H1 (cell line): ENCODE results near the gene TNFRSF18. TPM values are rescaled to one million over a fixed set of nuclear protein-coding genes. Genes with fewer than 3 reads are reported as not detected.

Experiments
- CTCF ChIA-PET: fragments of 300-600 bp; sonication (Branson Sonifier 250); formaldehyde crosslinking; loops from one replicate; lab custom pipeline; 2021; ENCODE audit not compliant: partially characterized antibody; lab: Charles Lee
- POLR2A ChIA-PET: fragments of 300-600 bp; sonication (Branson Sonifier 250); formaldehyde crosslinking; loops from one replicate; lab custom pipeline; 2021; ENCODE audit warnings: inconsistent platforms; ENCODE audit not compliant: partially characterized antibody; lab: Charles Lee
- DNase-seq, 2 experiments: peaks; one replicate each; pipeline versions ENCODE4 v3.0.0 to v3.0.0-alpha.2; 2010 to 2022; ENCODE audit warnings: low spot score in 2 of 2, low read depth in 1 of 2, mixed read lengths in 1 of 2
- FAIRE-seq: peaks from 2 replicates; lab custom pipeline; 2011; peaks lifted over from hg19 to GRCh38; lab: Jason Lieb, UNC
- H2AFZ ChIP-seq: 2 replicates; pipeline ENCODE4 v1.8.1; 2012; ENCODE audit warnings: low read length, inconsistent platforms
- H2AK5ac ChIP-seq: 2 replicates; pipeline ENCODE4 v1.6.1; 2013; ENCODE audit warnings: low read depth, low read length
- H2BK120ac ChIP-seq: replicated peaks from 2 replicates; pipeline ENCODE3; 2013; ENCODE audit warnings: low read depth, low read length, inconsistent platforms
- H2BK12ac ChIP-seq: 2 replicates; pipeline ENCODE4 v1.6.1; 2013; ENCODE audit warnings: low read depth, low read length
- H2BK15ac ChIP-seq: 2 replicates; pipeline ENCODE4 v1.6.1; 2013; ENCODE audit warnings: low read length
- H2BK20ac ChIP-seq: 2 replicates; pipeline ENCODE4 v1.6.1; 2013; ENCODE audit warnings: low read length
- H2BK5ac ChIP-seq: 2 replicates; pipeline ENCODE4 v1.6.1; 2013; ENCODE audit warnings: low read depth, low read length
- H3K14ac ChIP-seq: 2 replicates; pipeline ENCODE4 v1.6.1; 2013; ENCODE audit warnings: inconsistent platforms; ENCODE audit not compliant: insufficient read length
- H3K18ac ChIP-seq: 2 replicates; pipeline ENCODE4 v1.6.1; 2013; ENCODE audit warnings: low read length; ENCODE audit errors: extremely low read depth
- H3K23ac ChIP-seq: 2 replicates; pipeline ENCODE4 v1.6.1; 2013; ENCODE audit warnings: inconsistent platforms; ENCODE audit not compliant: insufficient read length
- H3K23me2 ChIP-seq: 2 replicates; pipeline ENCODE4 v1.6.1; 2013; ENCODE audit warnings: low read depth, low read length
- H3K27ac ChIP-seq: 2 replicates; pipeline ENCODE4 v1.6.1; 2011; ENCODE audit warnings: low read depth, low read length, inconsistent platforms
- H3K27me3 ChIP-seq, 4 experiments: replicated peaks in 1 of 4; 1 replicate in 1 of 4; 2 replicates in 3 of 4; pipeline versions ENCODE4 v1.6.1 to v1.8.1; 2011 to 2013; ENCODE audit warnings: low read length in 3 of 4, mild to moderate bottlenecking in 3 of 4, inconsistent platforms in 2 of 4, mixed read lengths in 2 of 4, moderate library complexity in 1 of 4; ENCODE audit not compliant: control insufficient read depth in 3 of 4, insufficient read depth in 3 of 4; ENCODE audit errors: extremely low read depth in 1 of 4
- H3K36me3 ChIP-seq, 4 experiments: 2 replicates each; pipeline versions ENCODE4 v1.6.1 to v1.8.1; 2011 to 2013; ENCODE audit warnings: mild to moderate bottlenecking in 4 of 4, low read length in 3 of 4, moderate library complexity in 2 of 4, control low read depth in 1 of 4, inconsistent platforms in 1 of 4; ENCODE audit not compliant: insufficient read depth in 4 of 4, control insufficient read depth in 2 of 4
- H3K4ac ChIP-seq: replicated peaks from 2 replicates; pipeline ENCODE3; 2013; ENCODE audit warnings: low read length, low read depth, mixed read lengths, inconsistent platforms; ENCODE audit not compliant: insufficient read length
- H3K4me1 ChIP-seq, 4 experiments: replicated peaks in 1 of 4; 1 replicate in 1 of 4; 2 replicates in 3 of 4; pipeline versions ENCODE4 v1.6.1 to v1.8.1; 2011 to 2013; ENCODE audit warnings: low read length in 3 of 4, inconsistent platforms in 2 of 4, mixed read lengths in 1 of 4; ENCODE audit not compliant: insufficient read depth in 4 of 4, control insufficient read depth in 3 of 4
- H3K4me2 ChIP-seq, 2 experiments: 2 replicates each; pipeline versions ENCODE4 v1.6.1 to v1.8.1; 2011 to 2013; ENCODE audit warnings: low read depth in 2 of 2, low read length in 2 of 2, control low read depth in 1 of 2, inconsistent platforms in 1 of 2, mild to moderate bottlenecking in 1 of 2; ENCODE audit not compliant: insufficient read depth in 1 of 2
- H3K4me3 ChIP-seq, 4 experiments: fragments of 200-600, 300-600 bp in 1 of 4; sonication (generic), shearing (Covaris generic), sonication (Bioruptor Twin) in 1 of 4; 2 replicates each; pipeline versions ENCODE4 v1.5.1 to v1.8.1; 2011 to 2016; ENCODE audit warnings: low read length in 4 of 4, low read depth in 3 of 4, control low read depth in 2 of 4, inconsistent platforms in 2 of 4, mild to moderate bottlenecking in 2 of 4, mixed read lengths in 1 of 4, moderate library complexity in 1 of 4; ENCODE audit not compliant: insufficient read depth in 2 of 4; ENCODE audit errors: extremely low read depth in 1 of 4
- H3K56ac ChIP-seq: replicated peaks from 2 replicates; pipeline ENCODE3; 2013; ENCODE audit warnings: low read depth, mild to moderate bottlenecking, mixed read lengths, low read length, inconsistent platforms; ENCODE audit not compliant: insufficient read length
- H3K79me1 ChIP-seq: 2 replicates; pipeline ENCODE4 v1.6.1; 2013; ENCODE audit warnings: low read depth, low read length, control low read depth
- H3K79me2 ChIP-seq, 2 experiments: 2 replicates each; pipeline versions ENCODE4 v1.6.1 to v1.8.1; 2012 to 2013; ENCODE audit warnings: low read length in 2 of 2, mild to moderate bottlenecking in 2 of 2, inconsistent platforms in 1 of 2; ENCODE audit not compliant: insufficient read depth in 2 of 2, control insufficient read depth in 1 of 2
- H3K9ac ChIP-seq, 4 experiments: replicated peaks in 1 of 4; 1 replicate in 1 of 4; 2 replicates in 3 of 4; pipeline versions ENCODE4 v1.6.1 to v1.8.1; 2011 to 2013; ENCODE audit warnings: low read depth in 3 of 4, low read length in 3 of 4, control low read depth in 2 of 4, mild to moderate bottlenecking in 2 of 4, moderate library complexity in 2 of 4, inconsistent platforms in 1 of 4; ENCODE audit errors: extremely low read depth in 1 of 4
- H3K9me3 ChIP-seq, 2 experiments: 2 replicates each; pipeline versions ENCODE4 v1.6.1 to v1.8.1; 2012 to 2013; ENCODE audit warnings: mild to moderate bottlenecking in 2 of 2, moderate library complexity in 2 of 2, control low read depth in 1 of 2, inconsistent platforms in 1 of 2, low read depth in 1 of 2, low read length in 1 of 2, mixed read lengths in 1 of 2; ENCODE audit not compliant: insufficient read depth in 2 of 2
- H4K20me1 ChIP-seq, 2 experiments: replicated peaks in 1 of 2; 2 replicates each; pipeline versions ENCODE3 to v1.8.1; 2011 to 2013; ENCODE audit warnings: inconsistent platforms in 2 of 2, low read length in 2 of 2, mild to moderate bottlenecking in 1 of 2; ENCODE audit not compliant: insufficient read depth in 2 of 2, control insufficient read depth in 1 of 2
- H4K5ac ChIP-seq: 2 replicates; pipeline ENCODE4 v1.6.1; 2013; ENCODE audit warnings: low read length, low read depth, mixed read lengths, inconsistent platforms; ENCODE audit not compliant: insufficient read length
- H4K8ac ChIP-seq: 2 replicates; pipeline ENCODE4 v1.8.0; 2013; ENCODE audit warnings: mild to moderate bottlenecking, moderate library complexity, low read length, inconsistent platforms; ENCODE audit not compliant: insufficient read depth; ENCODE audit errors: extremely low read depth
- H4K91ac ChIP-seq: replicated peaks from 2 replicates; pipeline ENCODE3; 2013; ENCODE audit warnings: low read length, mixed read lengths, inconsistent platforms; ENCODE audit not compliant: insufficient read length
- EGR1 ChIP-seq: IDR thresholded peaks from 2 replicates; pipeline ENCODE4 v1.6.1; 2011; ENCODE audit warnings: low read depth, low read length, borderline replicate concordance
- GABPA ChIP-seq: IDR thresholded peaks from 2 replicates; pipeline ENCODE4 v1.6.1; 2011; ENCODE audit warnings: mild to moderate bottlenecking, low read length, moderate library complexity, borderline replicate concordance; ENCODE audit not compliant: insufficient read depth
- POLR2A ChIP-seq, 2 experiments: IDR thresholded peaks; 1 replicate in 1 of 2; 2 replicates in 1 of 2; pipeline ENCODE4 v1.6.1; 2011; ENCODE audit warnings: low read depth in 2 of 2, low read length in 2 of 2, mild to moderate bottlenecking in 2 of 2; ENCODE audit errors: control extremely low read depth in 1 of 2
- RXRA ChIP-seq: IDR thresholded peaks from 2 replicates; pipeline ENCODE4 v1.6.1; 2011; ENCODE audit warnings: low read depth, mild to moderate bottlenecking, low read length, moderate library complexity; ENCODE audit not compliant: insufficient read depth
- WGBS, 2 experiments: shearing (Covaris generic) in 1 of 2; methylation state at CpG; one replicate each; pipeline versions ENCODE4 v1.1.6 to v1.1.7; 2013 to 2015; ENCODE audit warnings: low lambda C conversion rate in 2 of 2, mixed read lengths in 2 of 2, inconsistent platforms in 1 of 2, low coverage in 1 of 2, missing lambda C conversion rate in 1 of 2; ENCODE audit not compliant: insufficient replicate concordance in 2 of 2, insufficient coverage in 1 of 2, insufficient read length in 1 of 2; ENCODE audit errors: extremely low coverage in 1 of 2, missing lambda C conversion rate in 1 of 2; 5-methylcytosine and 5-hydroxymethylcytosine counted together
- polyA plus RNA-seq, 7 experiments: library from polyadenylated mRNA; depleted of rRNA in 3 of 7; stranded (reverse) in 5 of 7; unstranded in 2 of 7; fragments of >200 nt in 5 of 7; fragments of 200-250 nt in 2 of 7; gene quantifications; 1 replicate in 5 of 7; 2 replicates in 1 of 7; 4 replicates in 1 of 7; pipeline versions ENCODE4 v1.2.1 to v1.2.3, GENCODE V29; 2011 to 2013; ENCODE audit warnings: missing spikeins in 2 of 7, mixed read lengths in 2 of 7
- total RNA-seq: library from RNA; stranded (reverse); fragmentation: NEBNext Ultra II Directional; extraction: Animal tissue kit (Norgen Biotek cat#: 25700); gene quantifications from 2 replicates; pipeline ENCODE4 v1.2.1, GENCODE V29; 2021
- TF ChIP-seq, protein P1 (sequence below), 3 experiments: IDR thresholded peaks; 1 replicate in 2 of 3; 2 replicates in 1 of 3; pipeline versions ENCODE4 v1.5.1 to v1.6.1; 2011; ENCODE audit warnings: low read length in 3 of 3, mild to moderate bottlenecking in 3 of 3, inconsistent platforms in 2 of 3, low read depth in 1 of 3, moderate library complexity in 1 of 3; ENCODE audit not compliant: insufficient read depth in 1 of 3; ENCODE audit errors: control extremely low read depth in 1 of 3

The TNFRSF18 gene
- total and polyA plus RNA-seq, 2 of the 8 experiments (the other 6 are each of a cell fraction or from before 2014, with no cell fraction given), result 1.5 to 2.5 TPM

DNA sequence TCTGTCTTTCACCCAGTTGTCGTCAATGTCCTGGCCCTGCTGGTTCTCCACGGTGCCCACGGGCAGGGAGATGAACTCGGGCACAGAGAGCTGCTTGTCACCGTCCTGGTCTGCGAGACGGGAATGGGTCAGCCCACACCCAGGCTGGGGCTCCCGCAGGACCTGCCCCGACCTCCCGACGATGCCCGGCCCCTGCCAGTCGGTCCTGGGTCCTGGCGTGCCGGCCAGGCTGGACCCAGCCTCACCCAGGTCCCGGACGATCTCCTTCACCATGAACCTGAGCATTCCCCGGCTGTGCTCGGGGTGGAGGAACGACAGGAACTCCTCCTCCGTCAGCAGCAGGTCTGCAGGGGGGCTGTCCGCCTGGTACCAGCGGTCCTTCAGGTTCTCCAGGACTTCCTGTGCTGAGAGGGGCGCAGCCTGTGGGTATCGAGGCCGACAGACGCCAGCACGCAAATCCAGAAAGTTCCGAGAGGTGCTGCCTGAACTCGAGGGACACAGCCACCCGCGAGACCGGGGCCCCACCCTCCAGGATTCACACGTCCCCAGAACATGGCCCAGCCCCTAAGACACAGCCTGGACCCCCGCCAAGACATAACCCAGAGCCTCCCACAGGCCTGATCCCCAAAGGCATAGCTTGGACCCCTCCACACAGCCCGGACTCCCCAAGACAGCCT, 12.3 kb upstream of the TNFRSF18 start:
- no peak overlapping the region for H4K91ac ChIP-seq
- no peak overlapping the region for H3K14ac ChIP-seq
- H2AK5ac ChIP-seq, result no peak overlapping the region
- CTCF ChIA-PET, result interaction anchor here (1.1 to 2.3 kb wide), 6 partner anchors 11 to 96 kb away, joined by 3 to 9 read pairs (median 3); no protein-coding TSS in a partner anchor
- H2BK5ac ChIP-seq, result no peak overlapping the region
- H4K5ac ChIP-seq, result no peak overlapping the region
- no peak overlapping the region for H2BK20ac ChIP-seq
- H3K56ac ChIP-seq, result no peak overlapping the region
- POLR2A ChIA-PET, result interaction anchor here (4.3 kb wide), 1 partner anchor 8 kb away, joined by 15 read pairs; no protein-coding TSS in a partner anchor
- DNase-seq (no peak), FAIRE-seq (no peak)
- H3K4ac ChIP-seq, result no peak overlapping the region
- no peak overlapping the region for H2AFZ ChIP-seq
- no peak overlapping the region for H3K4me2 ChIP-seq
- H3K9ac ChIP-seq, result no peak overlapping the region
- 96% methylated on average over 30 of the region's 36 CpGs; no CpG with 5 or more reads in 1 of the 2 experiments for WGBS, 2 experiments
- H3K23ac ChIP-seq, result no peak overlapping the region
- H3K18ac ChIP-seq, result no peak overlapping the region
- H3K9me3 ChIP-seq, result no peaks in the 10 kb centered on the region
- H2BK12ac ChIP-seq, result no peak overlapping the region
- H3K4me1 ChIP-seq, result no peaks in the 10 kb centered on the region; a peak in 1 of 7 replicates
- no peak overlapping the region for H3K27ac ChIP-seq
- peaks cover 2 to 36% (median 16%) of the 10 kb centered on the region in 4 experiments; a peak in 7 of 8 replicates for H3K36me3 ChIP-seq
- H4K8ac ChIP-seq, result no peak overlapping the region; the same call in 1 of the 2 replicates
- H3K79me2 ChIP-seq, result no peaks in the 10 kb centered on the region
- H3K27me3 ChIP-seq, result no peaks in the 10 kb centered on the region
- peaks cover 5% of the 10 kb centered on the region; the same call in 1 of the 2 replicates for H3K79me1 ChIP-seq
- no peaks in the 10 kb centered on the region for H3K23me2 ChIP-seq
- H4K20me1 ChIP-seq, result peaks cover 3 to 14% of the 10 kb centered on the region in 2 experiments
- no peak overlapping the region for H2BK15ac ChIP-seq
- no peak overlapping the region for H3K4me3 ChIP-seq
- H2BK120ac ChIP-seq, result no peak overlapping the region
- TF ChIP-seq EGR1 (no peak), POLR2A (IDR thresholded peaks at IDR 0.05; ENCODE audit: control extremely low read depth in 1 of 2, low read depth in 2 of 2, low read length in 2 of 2) (no peak), GABPA (no peak), RXRA (no peak)
- TF ChIP-seq, protein P1, sequence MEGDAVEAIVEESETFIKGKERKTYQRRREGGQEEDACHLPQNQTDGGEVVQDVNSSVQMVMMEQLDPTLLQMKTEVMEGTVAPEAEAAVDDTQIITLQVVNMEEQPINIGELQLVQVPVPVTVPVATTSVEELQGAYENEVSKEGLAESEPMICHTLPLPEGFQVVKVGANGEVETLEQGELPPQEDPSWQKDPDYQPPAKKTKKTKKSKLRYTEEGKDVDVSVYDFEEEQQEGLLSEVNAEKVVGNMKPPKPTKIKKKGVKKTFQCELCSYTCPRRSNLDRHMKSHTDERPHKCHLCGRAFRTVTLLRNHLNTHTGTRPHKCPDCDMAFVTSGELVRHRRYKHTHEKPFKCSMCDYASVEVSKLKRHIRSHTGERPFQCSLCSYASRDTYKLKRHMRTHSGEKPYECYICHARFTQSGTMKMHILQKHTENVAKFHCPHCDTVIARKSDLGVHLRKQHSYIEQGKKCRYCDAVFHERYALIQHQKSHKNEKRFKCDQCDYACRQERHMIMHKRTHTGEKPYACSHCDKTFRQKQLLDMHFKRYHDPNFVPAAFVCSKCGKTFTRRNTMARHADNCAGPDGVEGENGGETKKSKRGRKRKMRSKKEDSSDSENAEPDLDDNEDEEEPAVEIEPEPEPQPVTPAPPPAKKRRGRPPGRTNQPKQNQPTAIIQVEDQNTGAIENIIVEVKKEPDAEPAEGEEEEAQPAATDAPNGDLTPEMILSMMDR (IDR thresholded peaks at IDR 0.05; ENCODE audit: control extremely low read depth in 1 of 3, insufficient read depth in 1 of 3, low read depth in 1 of 3, low read length in 3 of 3), result no peak
